Type B pancreatic cell (in vitro differentiated cells): ENCODE measurements around the gene ERICH4. TPM values are rescaled to one million over a fixed set of nuclear protein-coding genes. Genes with fewer than 3 reads are reported as not detected.
A peak's percentile ranks its signal among the peaks of the same experiment; 100 is the strongest.
"Not testable (repeated sequence)": the region's sequence is repeated elsewhere in the genome, so short reads cannot be mapped to it uniquely, and the experiment has no call there.

Experiments used
- DNase-seq: peaks from one replicate; pipeline ENCODE4 v3.0.0; 2021; ENCODE audit warnings: mixed read lengths; ENCODE audit not compliant: unreplicated experiment; ENCODE audit errors: extremely low spot score
- H3K27ac Mint-ChIP-seq: 2 replicates; pipeline ENCODE4 v1.8.0; 2021; ENCODE audit warnings: mild to moderate bottlenecking, mixed read lengths
- H3K27me3 Mint-ChIP-seq: 2 replicates; pipeline ENCODE4 v1.8.0; 2021; ENCODE audit warnings: mixed read lengths
- H3K36me3 Mint-ChIP-seq: 2 replicates; pipeline ENCODE4 v1.8.0; 2021; ENCODE audit warnings: mixed read lengths
- H3K4me1 Mint-ChIP-seq: one replicate; pipeline ENCODE4 v1.8.0; 2021; ENCODE audit warnings: mixed read lengths; ENCODE audit not compliant: unreplicated experiment
- H3K4me3 Mint-ChIP-seq: 2 replicates; pipeline ENCODE4 v1.8.0; 2021; ENCODE audit warnings: mild to moderate bottlenecking, mixed read lengths
- H3K9me3 Mint-ChIP-seq: 2 replicates; pipeline ENCODE4 v1.8.0; 2021; ENCODE audit warnings: mixed read lengths
- CTCF ChIP-seq: fragments of 200-600 bp; sonication (generic); conservative IDR thresholded peaks from 2 replicates; pipeline ENCODE4 v1.5.0; 2021; ENCODE audit warnings: antibody characterized with exemption, mild to moderate bottlenecking
- total RNA-seq: library from RNA; stranded (reverse); gene quantifications from 2 replicates; pipeline ENCODE4 v1.2.1, GENCODE V29; 2021; ENCODE audit warnings: low replicate concordance

The ERICH4 gene
- total RNA-seq, 1 donor from 2014 or later = 0.56 TPM

- no peak overlapping the region for H3K27ac Mint-ChIP-seq
Measured at GRCh38 chr19:41433171-41433570, 9.8 kb upstream of the ERICH4 start.

GRCh38 chr19:41434450-41434849 is 8.5 kb upstream of the ERICH4 start:
- DNase-seq = no peak
- TF ChIP-seq CTCF = no peak
- no peak overlapping the region for H3K4me3 Mint-ChIP-seq
- no peak overlapping the region for H3K27ac Mint-ChIP-seq
- H3K4me1 Mint-ChIP-seq = no peaks in the 10 kb centered on the region
- peaks cover 12% of the 10 kb centered on the region for H3K36me3 Mint-ChIP-seq
- no peaks in the 10 kb centered on the region for H3K9me3 Mint-ChIP-seq
- no peaks in the 10 kb centered on the region for H3K27me3 Mint-ChIP-seq

More at GRCh38 chr19:41433171-41433570, 9.8 kb upstream of the ERICH4 start:
- TF ChIP-seq CTCF = no peak
- H3K27me3 Mint-ChIP-seq = no peaks in the 10 kb centered on the region
- no peak for DNase-seq
- H3K36me3 Mint-ChIP-seq = peaks cover 12% of the 10 kb centered on the region
- H3K4me1 Mint-ChIP-seq = peaks cover 6% of the 10 kb centered on the region
- H3K4me3 Mint-ChIP-seq = no peak overlapping the region
- H3K9me3 Mint-ChIP-seq = no peaks in the 10 kb centered on the region

- H3K27me3 Mint-ChIP-seq, H3K4me1 Mint-ChIP-seq, H3K4me3 Mint-ChIP-seq, H3K9me3 Mint-ChIP-seq, H3K27ac Mint-ChIP-seq, DNase-seq: not testable (repeated sequence)
- peaks cover 12% of the 10 kb centered on the region for H3K36me3 Mint-ChIP-seq
Measured at GRCh38 chr19:41435376-41435775, 7.6 kb upstream of the ERICH4 start.

GRCh38 chr19:41435936-41436673 is 6.9 kb upstream of the ERICH4 start:
- no peaks in the 10 kb centered on the region for H3K9me3 Mint-ChIP-seq
- peaks cover 3% of the 10 kb centered on the region for H3K4me1 Mint-ChIP-seq
- H3K27ac Mint-ChIP-seq = no peak overlapping the region
- TF ChIP-seq CTCF = no peak
- peak overlapping the region; percentile 32 for H3K4me3 Mint-ChIP-seq
- peaks cover 12% of the 10 kb centered on the region for H3K36me3 Mint-ChIP-seq
- H3K27me3 Mint-ChIP-seq = peaks cover 5% of the 10 kb centered on the region
- no peak for DNase-seq

- no peak for TF ChIP-seq CTCF
- H3K27ac Mint-ChIP-seq = no peak overlapping the region
- peak overlapping the region; percentile 32 for H3K4me3 Mint-ChIP-seq
- H3K36me3 Mint-ChIP-seq = peaks cover 12% of the 10 kb centered on the region
- no peaks in the 10 kb centered on the region for H3K9me3 Mint-ChIP-seq
- DNase-seq = no peak
- H3K27me3 Mint-ChIP-seq = peaks cover 7% of the 10 kb centered on the region
- peaks cover 3% of the 10 kb centered on the region for H3K4me1 Mint-ChIP-seq
Measured at GRCh38 chr19:41436674-41436951, 6.3 kb upstream of the ERICH4 start.

GRCh38 chr19:41437944-41438574 is 4.9 kb upstream of the ERICH4 start:
- Mint-ChIP-seq H3K4me3 (peak overlapping the region; percentile 76), H3K9me3 (no peaks in the 10 kb centered on the region), H3K4me1 (peaks cover 3% of the 10 kb centered on the region), H3K27ac (no peak overlapping the region), H3K27me3 (peaks cover 9% of the 10 kb centered on the region), H3K36me3 (peaks cover 7% of the 10 kb centered on the region)
- DNase-seq = no peak
- no peak for TF ChIP-seq CTCF
